Upper lobe of left lung (tissue), 6 donors: ENCODE data around the gene TRMT1. TPM values are rescaled to one million over a fixed set of nuclear protein-coding genes. Genes with fewer than 3 reads are reported as not detected.
A peak's percentile ranks its signal among the peaks of the same experiment; 100 is the strongest.

Experiments
- ATAC-seq, 2 donors: fragments of 200-7000 bp; cut with Tn5 transposase; one replicate each; pipeline ENCODE4 v1.9.1; 2022; ENCODE audit warnings: mild to moderate bottlenecking in 2 of 2, moderate library complexity in 2 of 2; ENCODE audit not compliant: low FRiP score in 2 of 2
- DNase-seq, 2 donors: peaks; one replicate each; pipeline ENCODE4 v3.0.0-alpha.2; 2019 to 2020
- H3K27ac ChIP-seq, 4 donors: fragments of 200-600 bp; sonication (generic); one replicate each; pipeline ENCODE4 v1.5.1; 2016 to 2019
- H3K27me3 ChIP-seq, 4 donors: fragments of 200-600 bp; sonication (generic); one replicate each; pipeline ENCODE4 v1.5.1; 2017 to 2019
- H3K36me3 ChIP-seq, 4 donors: fragments of 200-600 bp; sonication (generic); one replicate each; pipeline ENCODE4 v1.5.1; 2016 to 2019
- H3K4me1 ChIP-seq, 4 donors: fragments of 200-600 bp; sonication (generic); one replicate each; pipeline ENCODE4 v1.5.1; 2018 to 2019
- H3K4me3 ChIP-seq, 4 donors: fragments of 200-600 bp; sonication (generic); one replicate each; pipeline ENCODE4 v1.5.1; 2017 to 2019; ENCODE audit warnings: mild to moderate bottlenecking in 2 of 4, moderate library complexity in 1 of 4
- H3K9me3 ChIP-seq, 4 donors: fragments of 200-600 bp; sonication (generic); one replicate each; pipeline ENCODE4 v1.5.1; 2018 to 2019
- CTCF ChIP-seq, 6 experiments: fragments of 450-650 bp in 4 of 6; fragments of 200-600 bp in 2 of 6; sonication (generic) in 2 of 6; IDR thresholded peaks; one replicate each; pipeline ENCODE4 v1.5.1; 2016 to 2019; ENCODE audit warnings: antibody characterized with exemption in 6 of 6
- EP300 ChIP-seq, 4 donors: sonication (generic); formaldehyde crosslinking; IDR thresholded peaks; one replicate each; pipeline ENCODE4 v1.5.1; 2017; ENCODE audit warnings: antibody characterized with exemption in 4 of 4, control low read depth in 2 of 4
- POLR2A ChIP-seq, 4 donors: fragments of 450-650 bp; IDR thresholded peaks; one replicate each; pipeline ENCODE4 v1.5.1; 2016 to 2017; ENCODE audit warnings: antibody characterized with exemption in 4 of 4, mild to moderate bottlenecking in 2 of 4
- POLR2AphosphoS5 ChIP-seq, 2 donors: sonication (generic); formaldehyde crosslinking; IDR thresholded peaks; one replicate each; pipeline ENCODE4 v1.5.1; 2017; ENCODE audit warnings: antibody characterized with exemption in 2 of 2
- WGBS, 2 donors: methylation state at CpG; one replicate each; pipeline ENCODE4 v1.1.5; 2017 to 2018; 5-methylcytosine and 5-hydroxymethylcytosine counted together
- total RNA-seq, 6 donors: library from RNA; depleted of rRNA in 4 of 6; stranded (reverse); fragments of >200 nt in 4 of 6; gene quantifications; one replicate each; pipeline versions ENCODE4 v1.1.0 to v1.2.1, GENCODE V29; 2016 to 2021
- donor health status: DM: no; HTN: no; CAD: no; lungs with moderate emphysema.
- donor health status: DM: no; HTN: yes; CAD: no; lungs with severe emphysema.

TRMT1 gene
- total RNA-seq, 6 donors from 2014 or later, result 27.2 to 92.2 (median 33.1) TPM

DNA sequence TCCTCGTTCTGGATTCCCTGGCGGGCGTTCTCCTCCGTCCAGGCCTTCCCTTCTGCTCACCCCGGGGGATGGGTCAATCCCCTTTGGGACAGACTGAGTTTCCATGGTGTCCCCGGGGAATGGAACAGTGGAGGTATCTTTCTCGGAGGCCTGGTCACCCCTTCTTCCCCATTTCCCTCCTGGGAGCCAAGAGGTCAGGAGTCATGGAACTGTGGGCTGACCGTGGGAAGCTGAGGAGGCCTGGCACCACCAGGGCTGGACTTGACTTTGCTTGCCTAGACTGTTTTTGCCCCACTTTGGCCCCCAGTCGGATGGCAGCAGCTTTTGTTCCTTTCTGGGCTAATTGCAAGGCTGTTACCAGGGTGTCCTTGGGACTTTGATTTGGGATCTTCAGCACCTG, 3.5 kb upstream of the TRMT1 start:
- ATAC-seq, result no peak
- no peak for TF ChIP-seq POLR2A (IDR thresholded peaks at IDR 0.05)
- TF ChIP-seq POLR2AphosphoS5 (IDR thresholded peaks at IDR 0.05), result no peak
- TF ChIP-seq CTCF (IDR thresholded peaks at IDR 0.05), result no peak
- TF ChIP-seq EP300 (IDR thresholded peaks at IDR 0.05), result no peak
- no peaks in the 10 kb centered on the region for H3K9me3 ChIP-seq
- H3K27me3 ChIP-seq, result no peaks in the 10 kb centered on the region
- H3K36me3 ChIP-seq, result peaks cover 0 to 11% (median 5%) of the 10 kb centered on the region in 4 donors
- H3K4me1 ChIP-seq, result peaks cover 38 to 55% (median 40%) of the 10 kb centered on the region in 4 donors
- 74 to 86% methylated on average over 8 to 9 of the region's 9 CpGs for WGBS, 2 donors
- H3K27ac ChIP-seq, result peak overlapping the region in 2 of 4 donors; percentile 84 to 87
- H3K4me3 ChIP-seq, result peak overlapping the region in 1 of 4 donors; percentile 84
- DNase-seq, result no peak

GRCh38 chr19:13119627-13120026, 3.1 kb upstream of the TRMT1 start:
- peak overlapping the region in 2 of 4 donors; percentile 84 to 87 for H3K27ac ChIP-seq

DNA sequence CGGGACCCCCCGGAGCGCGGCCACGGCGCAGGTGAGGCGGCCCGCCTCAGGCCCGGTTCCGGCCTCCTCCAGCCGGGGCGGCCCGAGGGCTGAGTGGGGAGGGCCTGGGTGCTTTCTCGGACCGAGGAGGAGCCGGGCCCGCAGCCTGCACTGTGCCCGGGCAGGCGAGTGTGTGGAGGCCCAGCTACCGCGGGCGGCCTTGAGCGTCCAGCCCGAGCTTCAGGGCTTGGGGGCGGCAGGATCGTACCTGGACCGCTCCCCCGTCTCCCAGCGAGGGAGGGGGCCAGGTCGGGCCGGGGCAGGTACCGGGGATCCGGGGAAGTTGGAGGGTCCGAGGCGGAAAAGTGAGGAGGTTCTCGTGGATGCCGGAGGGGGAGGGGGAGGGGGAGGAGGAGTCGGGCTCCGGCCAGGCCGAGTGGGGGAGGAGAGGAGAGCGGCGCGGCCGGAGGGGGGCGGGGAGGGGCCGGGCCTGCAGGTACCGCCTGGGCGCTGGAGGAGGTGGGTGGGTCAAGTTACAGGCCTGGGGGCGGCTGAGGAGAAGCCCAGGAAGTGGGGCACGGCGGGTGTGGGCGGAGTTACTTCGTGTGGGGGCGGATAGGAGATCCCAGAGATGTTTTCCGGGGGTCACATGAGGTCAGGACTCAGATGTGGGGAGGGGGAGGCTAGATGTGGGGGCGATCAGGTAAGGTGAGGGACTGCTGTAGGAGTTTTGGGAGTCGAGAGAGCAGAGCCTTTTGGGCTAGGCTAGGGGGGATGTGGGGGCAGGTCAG, 2.1 kb upstream of the TRMT1 start:
- peak overlapping the region; percentile 84 to 100 (median 98) for H3K4me3 ChIP-seq
- TF ChIP-seq CTCF (IDR thresholded peaks at IDR 0.05) (no peak), POLR2A (IDR thresholded peaks at IDR 0.05) (no peak), EP300 (IDR thresholded peaks at IDR 0.05) (no peak), POLR2AphosphoS5 (IDR thresholded peaks at IDR 0.05) (no peak)
- H3K27me3 ChIP-seq, result no peaks in the 10 kb centered on the region
- H3K9me3 ChIP-seq, result no peaks in the 10 kb centered on the region
- peaks cover 38 to 58% (median 40%) of the 10 kb centered on the region in 4 donors for H3K4me1 ChIP-seq
- DNase-seq (peak; percentile 87 to 89), ATAC-seq (no peak)
- 2 to 4% methylated on average over 10 to 23 of the region's 57 CpGs for WGBS, 2 donors
- H3K27ac ChIP-seq, result peak overlapping the region; percentile 79 to 87 (median 82)
- peaks cover 0 to 21% (median 4%) of the 10 kb centered on the region in 4 donors for H3K36me3 ChIP-seq

More at GRCh38 chr19:13119627-13120026, 3.1 kb upstream of the TRMT1 start:
- DNase-seq (no peak), ATAC-seq (peak in 1 of 2 donors; percentile 27)
- Histone ChIP-seq H3K9me3 (no peaks in the 10 kb centered on the region), H3K27me3 (no peaks in the 10 kb centered on the region), H3K4me3 (peak overlapping the region in 1 of 4 donors; percentile 84), H3K36me3 (peaks cover 0 to 13% (median 5%) of the 10 kb centered on the region in 4 donors), H3K4me1 (peaks cover 38 to 58% (median 40%) of the 10 kb centered on the region in 4 donors)
- TF ChIP-seq POLR2A (IDR thresholded peaks at IDR 0.05) (peak in 1 of 4 donors; percentile 14), CTCF (IDR thresholded peaks at IDR 0.05) (no peak), EP300 (IDR thresholded peaks at IDR 0.05) (no peak)
- 73 to 75% methylated on average over 2 to 8 of the region's 8 CpGs for WGBS, 2 donors

- Histone ChIP-seq H3K4me3 (peak within 1 kb of the TSS; percentile 84 to 100 (median 98)), H3K36me3 (peaks cover 3 to 28% (median 6%) of the 10 kb centered on the region in 4 donors), H3K4me1 (peaks cover 38 to 58% (median 40%) of the 10 kb centered on the region in 4 donors), H3K9me3 (no peaks in the 10 kb centered on the region), H3K27me3 (no peaks in the 10 kb centered on the region), H3K27ac (peak within 1 kb of the TSS; percentile 79 to 87 (median 82))
- 7 to 13% methylated on average over 12 to 24 of the region's 65 CpGs for WGBS, 2 donors
- DNase-seq, result peak; percentile 92 to 98
- ATAC-seq, result peak; percentile 94 to 96
- TF ChIP-seq POLR2AphosphoS5 (IDR thresholded peaks at IDR 0.05), result peak; percentile 22 to 51
- TF ChIP-seq EP300 (IDR thresholded peaks at IDR 0.05), result no peak
- TF ChIP-seq CTCF (IDR thresholded peaks at IDR 0.05), result peak in 2 of 6 experiments; percentile 12 to 15
- TF ChIP-seq POLR2A (IDR thresholded peaks at IDR 0.05), result no peak
Measured at GRCh38 chr19:13117772-13118423, 1.4 kb upstream of the TRMT1 start, which contains the start of gene NACC1. Gene NACC1 (plus strand): TSS chr19:13118264. CDS start chr19:13135208, 16,944 bp downstream.
